Activated CD8-positive, alpha-beta memory T cell treated with anti-CD3 and anti-CD28 coated beads, Interleukin-2, amount 50 U/mL, for 1 hour (primary cell): ENCODE measurements around the gene JAKMIP1.

ENCODE experiments used
- DNase-seq: peaks from one replicate; pipeline ENCODE4 v3.0.0-alpha.2; 2020; ENCODE audit errors: extremely low read depth

The JAKMIP1 gene

DNA sequence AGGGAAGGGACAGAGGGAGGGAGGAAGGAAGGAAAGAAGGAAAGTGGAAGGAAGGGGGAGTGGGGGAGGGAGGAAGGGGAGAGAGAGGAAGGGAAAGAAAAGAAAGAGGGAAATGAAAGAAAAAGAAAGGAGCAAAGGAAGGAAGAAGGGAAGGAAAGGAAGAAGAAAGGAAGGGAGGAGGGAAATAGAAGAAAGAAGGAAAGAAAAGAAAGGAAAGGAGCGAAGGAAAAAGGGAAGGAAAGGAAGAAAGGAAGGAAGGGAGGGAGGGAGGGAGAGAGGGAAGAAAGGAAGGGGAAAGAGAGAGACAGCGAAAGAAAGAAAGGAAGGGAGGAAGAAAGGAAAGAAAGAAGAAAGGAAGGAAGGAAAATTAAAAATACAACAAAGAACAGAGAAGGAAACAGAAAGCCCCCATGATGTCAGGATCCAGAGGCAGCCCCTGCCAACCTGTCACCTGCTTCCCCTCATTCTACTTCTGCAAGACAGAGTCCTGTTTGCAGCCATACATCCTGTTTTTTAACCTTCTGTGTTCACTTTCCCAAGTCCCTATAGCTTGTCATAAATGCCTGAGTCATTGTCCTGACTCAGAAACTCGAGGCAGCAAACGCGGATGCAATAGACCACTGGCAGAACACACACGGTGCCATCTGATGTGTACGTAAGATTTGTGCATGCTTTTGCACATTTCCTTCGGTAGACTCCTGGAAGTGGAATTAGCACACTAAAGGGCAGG lies 105.2 kb downstream of the JAKMIP1 start:
- DNase-seq = no peak

DNA sequence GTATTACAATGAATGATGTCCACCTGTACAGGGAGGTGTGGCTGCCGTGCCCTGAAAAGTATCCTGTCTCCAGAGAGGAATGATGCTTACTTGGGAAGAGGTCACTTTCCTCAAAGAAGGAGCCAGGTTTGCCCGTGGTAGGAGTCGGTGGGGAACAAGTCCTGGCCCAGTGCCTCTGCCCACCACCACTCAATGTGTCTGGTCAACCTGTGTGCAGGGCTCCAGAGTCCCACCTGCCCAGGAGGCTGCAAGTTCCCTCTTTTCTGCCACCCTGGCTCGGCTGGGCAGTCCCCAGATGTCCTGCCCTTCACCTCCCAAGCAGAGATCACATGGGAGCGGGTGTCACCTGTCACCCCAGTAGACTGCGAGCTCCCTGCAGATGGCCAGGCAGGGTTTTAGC lies 106.7 kb downstream of the JAKMIP1 start:
- no peak for DNase-seq

DNA sequence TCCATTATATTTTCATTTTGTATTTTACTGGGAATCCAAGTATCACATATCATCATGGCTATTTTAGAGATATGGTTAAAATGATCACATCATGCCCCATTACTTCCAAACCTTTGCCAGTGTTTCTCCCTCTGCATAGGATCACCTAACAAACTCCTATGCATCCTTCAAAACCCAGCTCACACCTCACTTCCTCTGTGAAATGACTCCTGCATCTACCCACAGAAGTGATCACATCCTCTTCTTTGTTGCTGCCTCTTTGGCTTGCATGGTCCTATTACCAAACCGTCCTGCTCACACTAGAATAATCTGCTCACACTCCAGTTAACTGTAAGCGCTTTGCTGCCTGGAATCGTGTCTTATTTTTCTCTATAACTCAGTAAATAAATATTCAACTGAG lies 107.4 kb downstream of the JAKMIP1 start:
- no peak for DNase-seq

DNA sequence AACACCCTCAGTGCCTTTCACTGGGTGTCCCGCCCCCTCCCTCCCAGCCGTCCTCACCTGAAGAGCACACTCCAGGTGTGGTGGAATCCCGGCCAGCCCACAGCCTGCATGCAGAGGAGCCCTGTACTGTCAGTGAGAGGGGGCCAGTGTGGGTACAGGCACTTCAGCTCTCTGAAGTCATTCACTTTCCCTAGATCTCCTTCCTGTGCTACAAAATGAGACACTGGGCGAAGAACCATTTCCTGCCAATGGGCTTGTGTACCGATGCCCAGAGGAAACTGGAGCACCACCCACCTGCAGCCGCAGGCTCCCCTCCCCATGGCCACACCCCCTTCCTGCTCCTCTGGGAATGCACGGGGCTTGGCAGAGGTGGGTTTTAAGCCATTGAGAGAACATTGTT lies 108.2 kb downstream of the JAKMIP1 start:
- DNase-seq = no peak

DNA sequence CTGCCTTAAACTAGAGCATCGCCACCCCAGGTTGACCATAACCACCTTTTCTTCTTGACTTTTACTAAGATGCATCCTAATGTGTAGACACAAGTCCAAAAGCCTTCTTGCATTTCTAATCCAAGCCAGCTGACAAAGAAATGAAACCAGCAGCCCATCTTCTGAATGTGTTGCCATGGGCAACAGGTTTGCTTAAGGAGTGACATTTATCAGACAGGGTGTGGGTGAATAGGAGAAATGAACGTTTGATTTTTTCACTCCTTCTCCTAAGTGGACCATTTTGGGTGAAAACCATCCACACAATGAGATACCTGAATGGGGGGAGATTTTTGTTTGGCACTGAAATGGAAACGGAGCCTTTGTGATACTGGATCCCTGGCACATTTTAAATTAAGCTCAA lies 109.4 kb downstream of the JAKMIP1 start:
- no peak for DNase-seq

DNA sequence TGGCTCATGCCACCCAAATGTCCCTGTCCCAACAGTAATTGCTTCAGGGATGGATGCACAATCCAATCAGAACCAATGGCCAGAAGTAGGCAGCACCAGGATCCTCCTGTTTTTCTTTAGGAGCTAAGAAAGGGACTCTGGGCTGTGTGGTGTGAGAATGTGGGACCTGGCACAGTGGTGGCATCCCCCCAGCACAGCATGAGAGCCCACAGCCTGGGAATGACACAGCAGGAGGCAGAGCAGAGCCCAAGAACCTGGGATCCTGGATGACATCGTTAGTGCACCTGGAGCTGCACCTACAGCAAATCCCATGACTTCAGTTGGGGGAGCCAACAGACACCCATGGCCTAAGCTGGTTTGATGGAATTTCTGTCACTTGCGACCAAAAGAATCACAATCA lies 111.4 kb downstream of the JAKMIP1 start:
- DNase-seq = no peak

DNA sequence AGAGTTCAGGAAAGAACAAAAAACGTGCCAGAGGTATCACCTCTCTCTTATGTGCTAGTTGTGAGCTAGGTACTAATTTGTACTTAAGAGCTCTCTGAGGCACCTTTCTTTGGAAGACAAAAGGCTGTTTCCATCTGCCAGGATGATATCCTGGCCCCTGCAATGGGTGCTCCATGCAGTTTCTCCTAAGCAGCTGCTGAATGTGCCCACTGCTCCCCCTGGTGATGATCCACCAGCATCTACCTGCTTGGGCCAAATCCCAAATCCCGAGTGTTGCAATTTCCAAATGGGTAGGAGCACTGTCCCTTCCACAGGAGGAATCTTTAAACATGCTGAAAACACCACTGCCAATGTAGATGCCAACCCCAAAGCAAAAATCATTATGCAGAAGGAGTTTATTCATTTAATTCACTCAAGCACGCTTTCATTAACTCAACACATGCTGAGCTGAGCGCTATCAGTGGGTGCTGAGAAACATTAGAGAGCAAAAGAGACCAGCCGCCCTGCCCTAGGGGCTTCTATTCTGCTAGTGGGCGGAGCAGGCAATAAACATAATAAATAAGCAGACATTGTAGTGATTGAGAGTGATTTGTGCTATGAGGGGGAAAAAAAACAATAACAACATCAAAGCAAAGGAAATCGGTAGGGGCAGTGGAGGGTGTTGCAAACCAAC lies 112.5 kb downstream of the JAKMIP1 start:
- no peak for DNase-seq

DNA sequence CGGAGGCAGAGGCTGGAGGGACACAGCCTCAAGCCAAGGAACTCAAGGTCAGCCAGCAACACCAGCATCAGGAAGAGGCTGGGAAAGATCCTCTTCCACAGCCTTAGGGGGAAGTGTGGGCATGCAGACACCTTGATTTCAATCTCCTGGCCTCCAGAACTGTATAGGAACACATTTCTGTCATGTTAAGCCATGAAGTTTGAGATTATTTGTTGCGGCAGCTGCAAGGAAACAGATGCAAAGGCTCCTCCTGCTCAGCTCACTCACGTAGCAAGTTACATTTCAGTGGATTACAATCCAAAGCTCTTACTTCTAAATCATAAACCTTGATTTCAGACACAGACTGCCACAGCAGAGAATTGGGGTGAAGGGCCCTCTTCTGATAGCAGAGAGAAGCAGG lies 113.5 kb downstream of the JAKMIP1 start:
- DNase-seq = no peak

DNA sequence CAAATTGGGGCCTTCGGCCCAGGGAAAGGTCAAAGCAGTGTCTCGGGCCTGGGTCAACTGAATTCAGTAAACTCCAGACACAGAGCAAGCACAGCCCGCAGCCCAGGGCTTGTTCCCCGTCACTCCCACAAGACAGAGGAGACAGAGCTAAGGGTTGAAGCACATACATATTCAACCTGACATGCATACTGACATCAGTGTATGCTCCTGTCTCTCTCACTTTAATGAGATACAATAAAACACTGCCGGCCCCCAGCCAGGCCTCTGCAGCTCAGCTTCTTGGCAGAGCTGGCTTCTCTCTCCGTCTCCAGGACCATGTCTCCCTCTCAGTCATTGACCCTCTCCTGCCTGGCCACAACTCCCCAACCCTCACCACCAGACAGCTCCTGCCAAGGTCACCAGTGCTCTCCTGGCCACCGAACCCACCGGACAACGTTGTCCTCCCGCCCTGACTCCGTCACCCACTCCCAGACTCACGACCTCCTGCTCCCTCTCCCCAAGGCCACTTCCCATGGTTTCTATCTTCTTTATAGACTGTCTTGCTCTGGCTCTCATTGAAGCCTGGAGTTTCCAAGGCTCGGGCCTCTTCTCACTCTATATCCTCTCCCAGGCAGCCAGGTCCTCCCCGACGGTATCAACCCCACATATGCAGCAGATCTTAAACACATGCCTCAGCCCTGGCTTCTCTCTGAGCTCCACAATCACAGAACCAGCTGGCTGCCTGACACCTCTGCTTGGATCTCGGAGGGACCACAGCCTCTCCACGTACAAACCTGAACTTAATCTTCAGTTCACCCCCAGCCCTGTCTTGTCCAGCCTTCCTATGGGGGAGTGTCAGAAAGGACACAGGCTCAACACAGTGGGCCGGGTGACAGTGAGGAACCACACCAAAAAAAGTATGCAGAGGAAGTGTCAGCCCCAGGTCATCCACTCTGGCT lies 114.4 kb downstream of the JAKMIP1 start:
- DNase-seq = no peak

DNA sequence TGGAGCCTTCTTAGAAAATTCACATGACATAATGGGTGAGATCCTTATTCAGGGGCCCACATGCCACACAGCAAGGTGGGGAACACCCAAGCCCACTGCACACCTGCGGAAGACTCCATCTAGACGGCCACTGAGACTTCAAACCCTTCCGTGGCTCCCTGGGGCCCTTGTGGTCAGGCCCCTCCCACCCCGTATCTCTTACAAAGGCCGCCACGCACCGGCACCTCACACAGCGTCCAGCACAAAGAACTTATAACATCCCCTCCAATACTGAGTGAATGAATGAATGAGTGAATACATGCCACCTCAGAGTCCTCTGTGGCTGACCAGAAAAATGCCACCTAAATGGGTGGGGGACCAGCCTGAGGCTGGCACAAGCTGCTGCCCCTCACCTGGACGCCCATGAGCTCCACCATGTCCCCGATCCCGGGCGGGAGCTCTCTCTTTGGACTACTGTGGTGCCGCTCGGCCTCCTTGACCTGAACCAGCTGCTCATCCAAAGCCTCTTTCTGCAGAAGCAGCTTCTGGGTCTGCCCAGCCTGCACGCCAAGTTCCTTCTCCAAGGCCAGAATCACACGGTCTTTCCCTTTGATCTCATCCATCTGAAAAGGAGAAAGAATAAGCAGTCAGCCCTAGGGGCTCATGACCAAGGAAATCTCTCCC lies 115.2 kb downstream of the JAKMIP1 start:
- DNase-seq = no peak

DNA sequence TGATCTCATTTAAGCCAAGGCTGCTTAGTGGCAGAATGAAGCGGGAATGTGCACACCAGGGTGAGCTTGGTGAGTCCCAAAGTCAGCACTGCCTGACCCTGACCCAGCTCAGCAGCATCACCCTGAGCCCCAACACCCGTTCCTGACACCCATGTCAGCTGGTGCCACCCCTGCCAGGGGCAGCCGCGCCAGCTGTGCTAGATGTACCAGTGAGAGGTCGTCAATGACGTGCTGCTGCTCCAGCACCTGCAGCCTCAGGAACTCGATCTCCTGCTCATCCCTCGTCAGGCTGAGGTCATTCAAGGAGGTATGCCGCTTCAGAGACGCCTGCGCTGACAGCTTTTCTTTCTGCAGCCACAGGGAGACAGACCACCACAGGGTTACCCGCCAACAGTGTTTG lies 120.4 kb downstream of the JAKMIP1 start:
- no peak for DNase-seq

DNA sequence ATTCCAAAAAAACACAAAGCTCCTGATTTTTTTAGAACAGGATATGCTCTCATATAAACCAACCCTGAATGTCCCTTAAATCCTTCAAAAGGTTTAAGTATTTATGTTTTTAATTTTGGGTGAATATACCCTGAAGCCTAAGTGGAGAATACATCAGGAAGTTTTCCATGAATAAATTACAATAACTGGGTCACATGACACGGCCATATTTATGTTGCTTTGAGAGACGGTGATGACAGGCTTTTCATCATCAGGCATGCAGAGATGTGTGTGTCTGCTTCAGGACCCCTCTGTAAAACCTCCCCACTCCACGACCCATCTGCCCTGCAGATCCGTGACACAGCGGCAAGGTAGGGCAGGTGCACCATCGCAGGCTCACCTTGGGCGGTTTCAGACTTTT lies 121.8 kb downstream of the JAKMIP1 start:
- DNase-seq = no peak

DNA sequence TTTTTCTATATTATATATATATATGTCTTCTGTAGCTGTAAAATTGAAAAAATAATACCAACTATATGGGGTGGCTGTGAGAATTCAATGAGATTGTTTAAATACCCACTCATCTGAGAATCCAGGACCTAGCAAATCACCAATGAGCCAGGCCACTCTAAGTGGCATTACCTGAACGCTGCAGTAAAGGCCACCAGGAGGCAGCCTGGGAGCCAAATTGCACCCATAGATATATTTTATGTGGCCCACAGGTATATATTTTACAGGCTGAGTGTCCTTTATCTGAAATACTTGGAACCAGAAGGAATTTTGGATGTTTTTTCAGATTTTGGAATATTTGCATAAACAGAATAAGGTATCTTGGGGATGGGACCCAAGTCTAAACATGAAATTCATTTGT lies 124.0 kb downstream of the JAKMIP1 start:
- DNase-seq = no peak

DNA sequence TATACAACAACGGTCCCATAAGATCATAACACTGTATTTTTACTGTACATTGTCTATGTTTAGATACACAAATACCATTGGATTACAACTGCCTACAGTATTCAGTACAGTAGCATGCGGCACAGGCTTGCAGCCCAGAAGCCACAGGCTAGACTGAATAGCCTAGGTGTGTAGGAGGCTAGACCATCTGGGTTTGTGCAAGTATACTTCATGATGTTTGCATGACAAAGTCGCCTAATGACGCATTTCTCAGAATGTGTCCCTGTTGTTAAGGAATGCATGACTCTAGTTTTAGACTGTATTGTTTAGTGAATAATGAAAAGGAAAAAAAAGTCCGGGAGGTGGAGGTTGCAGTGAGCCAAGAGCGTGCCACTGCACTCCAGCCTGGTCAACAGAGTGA lies 125.6 kb downstream of the JAKMIP1 start:
- no peak for DNase-seq

DNA sequence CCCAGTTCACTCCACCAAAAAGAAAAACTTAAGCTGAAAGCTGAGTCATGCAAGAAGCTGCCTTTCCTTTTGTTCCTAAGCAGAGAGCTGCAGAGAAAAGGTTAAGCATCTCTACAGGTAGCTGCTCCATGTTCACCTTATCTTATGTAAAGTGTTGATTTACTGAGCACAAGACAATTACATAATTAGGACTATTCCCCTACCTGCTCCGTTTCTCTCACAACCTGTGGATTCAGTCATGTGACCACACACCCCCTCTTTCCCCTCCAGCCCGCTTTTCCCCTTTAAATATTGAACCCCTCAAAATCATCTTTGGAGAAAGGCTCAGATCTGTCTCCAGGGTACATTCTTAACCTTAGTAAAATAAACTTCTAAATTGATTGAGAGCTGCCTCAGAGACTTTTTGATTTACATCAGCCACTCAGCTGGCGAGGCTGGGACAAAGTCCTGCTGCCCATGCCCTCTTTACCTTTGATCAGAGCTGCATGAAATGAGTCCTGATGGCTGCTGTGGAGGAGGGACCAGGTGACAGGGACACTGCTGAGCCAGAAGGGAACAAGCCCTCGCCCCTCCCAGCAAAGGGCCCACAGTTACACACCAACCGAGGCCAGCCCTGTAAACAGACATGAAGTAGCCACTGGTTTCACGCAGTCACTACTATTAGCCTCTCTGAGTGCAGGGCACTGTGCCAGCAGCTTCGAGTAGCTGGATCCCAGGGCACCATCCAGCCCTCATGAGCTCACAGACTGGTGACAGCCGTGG lies 128.2 kb downstream of the JAKMIP1 start:
- no peak for DNase-seq

DNA sequence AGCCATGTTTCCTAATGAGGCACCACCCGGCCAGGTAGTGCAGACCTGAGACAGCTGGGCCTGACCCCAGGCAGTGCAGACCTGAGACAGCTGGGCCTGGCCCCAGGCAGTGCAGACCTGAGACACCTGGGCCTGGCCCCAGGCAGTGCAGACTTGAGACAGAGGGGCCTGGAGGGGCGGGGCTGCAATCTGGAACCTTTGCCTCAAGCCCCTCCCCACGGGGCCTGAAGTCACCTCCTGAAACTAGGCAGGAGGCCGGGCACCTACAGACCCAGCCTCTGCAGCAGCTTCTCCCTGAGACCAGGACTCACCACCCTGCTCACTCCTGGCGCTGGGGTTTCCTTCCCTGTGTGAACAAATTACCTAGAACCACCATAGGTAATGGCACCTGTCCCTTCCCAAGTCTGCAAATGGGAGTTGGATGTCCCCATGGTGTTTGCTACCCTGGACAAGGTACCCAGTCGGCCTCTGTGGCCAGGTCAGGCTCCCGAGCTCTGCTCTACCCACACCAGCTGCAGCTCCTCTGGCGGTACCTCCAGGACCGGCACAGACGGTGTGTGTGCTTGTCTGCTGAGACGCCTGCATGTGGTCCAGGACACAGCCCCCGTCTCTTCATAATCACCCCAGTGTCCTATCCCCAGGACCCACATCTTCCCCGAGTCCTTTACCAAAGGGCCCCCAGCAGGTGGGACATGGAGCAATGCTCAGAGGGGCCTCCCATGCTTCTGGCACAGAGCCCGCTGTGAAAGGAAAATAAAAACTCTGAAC lies 129.0 kb downstream of the JAKMIP1 start:
- DNase-seq = no peak

DNA sequence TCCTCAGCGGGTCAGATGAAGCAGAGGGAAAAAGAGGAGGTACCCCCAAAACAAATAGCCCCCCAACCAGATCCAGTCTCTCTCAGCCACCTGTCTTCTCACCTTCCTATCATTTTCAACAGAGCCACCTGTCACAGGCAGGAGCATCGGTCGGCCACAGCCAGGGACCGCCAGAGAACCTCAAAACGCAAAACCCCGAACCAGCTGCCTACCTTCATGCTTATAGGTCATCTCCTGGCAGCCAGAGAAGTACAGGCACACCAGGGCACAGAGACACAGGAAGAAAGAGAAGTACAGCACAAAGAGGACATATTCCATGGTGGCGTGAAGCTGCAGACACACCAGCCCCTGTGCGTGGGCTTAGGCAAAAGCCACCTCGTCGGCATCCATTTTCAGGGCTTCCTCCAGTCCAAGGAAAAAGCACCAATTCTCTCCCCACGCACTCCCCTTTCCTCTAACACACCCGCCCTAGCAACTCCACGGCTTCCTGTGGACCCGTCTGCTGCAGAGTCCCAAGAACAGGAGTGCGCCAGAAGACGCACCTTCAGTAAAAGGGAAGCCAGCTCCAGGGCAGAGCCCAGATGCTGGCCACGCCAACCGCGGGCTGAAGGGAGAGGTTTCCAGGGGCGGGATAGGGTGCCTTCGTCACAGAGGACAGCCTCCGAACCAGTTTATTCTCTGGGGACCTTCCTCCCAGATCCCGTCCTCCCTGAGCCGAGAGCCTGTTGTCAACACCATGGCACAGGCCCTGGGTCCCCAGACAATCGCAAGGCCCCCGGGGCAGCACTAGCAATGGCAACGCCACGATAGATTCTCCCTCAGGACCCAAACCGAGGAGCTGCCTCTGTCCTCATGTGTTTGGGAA lies 130.3 kb downstream of the JAKMIP1 start:
- DNase-seq = no peak

DNA sequence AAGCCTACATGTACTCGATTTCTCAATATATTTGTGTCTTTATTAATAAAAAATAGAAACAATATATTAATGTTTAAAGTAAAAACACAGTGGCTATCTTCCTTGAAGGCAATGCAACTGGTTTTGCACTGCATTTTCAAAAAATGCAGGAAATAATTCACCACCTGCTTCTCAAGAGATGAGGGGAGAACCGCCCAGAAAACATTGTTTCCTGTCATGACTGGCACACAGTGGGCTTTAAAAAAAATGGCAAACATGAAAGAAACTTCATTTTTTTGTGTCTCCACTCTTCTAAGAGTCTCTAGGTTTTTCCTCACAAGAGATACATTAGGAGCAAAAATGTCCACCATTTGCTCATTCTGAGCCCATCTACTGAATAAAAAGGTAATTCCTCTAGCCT lies 131.4 kb downstream of the JAKMIP1 start:
- no peak for DNase-seq

DNA sequence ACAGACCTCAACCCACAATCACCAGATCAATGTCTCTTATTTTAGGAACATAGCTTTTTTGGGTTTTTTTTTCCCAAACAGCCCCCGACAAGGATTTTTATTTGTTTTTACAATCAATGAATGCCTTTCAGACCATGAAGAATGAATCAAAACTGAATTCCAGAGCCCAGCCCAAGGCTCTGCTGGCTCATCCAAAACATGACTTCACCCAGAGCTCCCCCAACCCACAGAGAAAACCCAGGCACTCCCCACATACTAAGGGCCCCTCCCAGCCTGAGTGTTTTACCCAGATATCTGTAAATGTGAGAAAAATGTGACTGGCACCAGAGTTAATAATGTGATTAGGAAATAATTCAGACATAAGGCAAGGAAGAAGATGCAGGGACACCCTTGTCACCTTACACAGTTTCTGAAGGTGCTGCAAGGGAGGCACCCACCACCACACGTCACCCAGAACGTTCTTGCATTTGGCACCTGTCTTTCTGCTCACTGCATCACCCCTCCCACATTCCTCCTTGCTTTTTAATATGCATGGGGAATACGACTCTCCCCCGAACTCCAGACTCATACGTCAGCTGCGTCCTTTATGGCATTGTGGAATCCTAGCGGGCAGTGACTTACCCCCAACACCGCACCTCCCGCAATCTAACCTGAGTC lies 134.3 kb downstream of the JAKMIP1 start:
- DNase-seq = no peak
